ENCODE results near the gene RBL1.

DNA sequence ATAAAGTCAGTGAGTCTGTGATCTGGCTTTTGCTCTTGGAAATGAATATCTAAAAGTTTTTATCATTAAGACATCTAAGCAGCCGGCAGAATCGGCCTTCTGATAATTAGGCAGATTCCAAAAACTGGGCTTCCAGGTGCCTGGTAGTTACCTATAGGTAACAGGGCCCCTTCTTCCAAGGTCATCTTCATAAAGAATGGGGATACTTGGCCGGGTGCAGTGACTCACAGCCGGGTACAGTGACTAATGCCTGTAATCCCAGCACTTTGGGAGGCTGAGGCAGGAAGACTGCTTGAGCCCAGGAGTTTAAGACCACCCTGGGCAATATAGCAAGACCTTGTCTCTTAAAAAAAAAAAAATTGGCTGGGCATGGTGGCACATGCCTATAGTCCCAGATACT, 12.9 kb upstream of the RBL1 start:
- TF ChIP-seq EZH2 (IDR thresholded peaks at IDR 0.05; ENCODE audit: low read depth), result no peak
- TF ChIP-seq, protein P1, sequence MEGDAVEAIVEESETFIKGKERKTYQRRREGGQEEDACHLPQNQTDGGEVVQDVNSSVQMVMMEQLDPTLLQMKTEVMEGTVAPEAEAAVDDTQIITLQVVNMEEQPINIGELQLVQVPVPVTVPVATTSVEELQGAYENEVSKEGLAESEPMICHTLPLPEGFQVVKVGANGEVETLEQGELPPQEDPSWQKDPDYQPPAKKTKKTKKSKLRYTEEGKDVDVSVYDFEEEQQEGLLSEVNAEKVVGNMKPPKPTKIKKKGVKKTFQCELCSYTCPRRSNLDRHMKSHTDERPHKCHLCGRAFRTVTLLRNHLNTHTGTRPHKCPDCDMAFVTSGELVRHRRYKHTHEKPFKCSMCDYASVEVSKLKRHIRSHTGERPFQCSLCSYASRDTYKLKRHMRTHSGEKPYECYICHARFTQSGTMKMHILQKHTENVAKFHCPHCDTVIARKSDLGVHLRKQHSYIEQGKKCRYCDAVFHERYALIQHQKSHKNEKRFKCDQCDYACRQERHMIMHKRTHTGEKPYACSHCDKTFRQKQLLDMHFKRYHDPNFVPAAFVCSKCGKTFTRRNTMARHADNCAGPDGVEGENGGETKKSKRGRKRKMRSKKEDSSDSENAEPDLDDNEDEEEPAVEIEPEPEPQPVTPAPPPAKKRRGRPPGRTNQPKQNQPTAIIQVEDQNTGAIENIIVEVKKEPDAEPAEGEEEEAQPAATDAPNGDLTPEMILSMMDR (conservative IDR thresholded peaks at IDR 0.05), result no peak

All from PC-9 (cell line).